Posterior cingulate gyrus (tissue), 11 donors: ENCODE results near the gene DUSP8.
A peak's percentile ranks its signal among the peaks of the same experiment; 100 is the strongest.

Source experiments
- DNase-seq, 10 donors: peaks; one replicate each; pipeline versions ENCODE4 v3.0.0 to v3.0.0-alpha.2; 2020 to 2021; ENCODE audit warnings: mixed read lengths in 3 of 10
- intact Hi-C: fragments of 100-400 bp; cut with DNase I; formaldehyde crosslinking; loops from one replicate; pipeline ENCODE4 v1.15.1; 2023

DUSP8 gene

GRCh38 chr11:1507381-1508140 is 64.5 kb downstream of the DUSP8 start:
- intact Hi-C loops = no loop called here

GRCh38 chr11:1506981-1507380 is 65.1 kb downstream of the DUSP8 start:
- intact Hi-C loops = no loop called here
- DNase-seq = peak in 4 of 10 donors; percentile 12 to 65 (median 52)

More at GRCh38 chr11:1507381-1508140, 64.5 kb downstream of the DUSP8 start:
- peak in 5 of 10 donors; percentile 8 to 70 (median 62) for DNase-seq

GRCh38 chr11:1505480-1505879 is 66.6 kb downstream of the DUSP8 start:
- intact Hi-C loops = no loop called here
- peak in 2 of 10 donors; percentile 32 to 51 for DNase-seq

- peak in 5 of 10 donors; percentile 8 to 75 (median 64) for DNase-seq
- intact Hi-C loops = loop anchor here (5.0 kb wide), 1 partner anchor 37 kb away; no protein-coding TSS in a partner anchor
Observed at GRCh38 chr11:1504581-1505290, 67.3 kb downstream of the DUSP8 start.

GRCh38 chr11:1504138-1504537 is 67.9 kb downstream of the DUSP8 start:
- peak in 4 of 10 donors; percentile 3 to 53 (median 29) for DNase-seq
- intact Hi-C loops = loop anchor here (5.0 kb wide), 1 partner anchor 37 kb away; no protein-coding TSS in a partner anchor
